ENCODE measurements around the gene PPP1R3E.

DNA sequence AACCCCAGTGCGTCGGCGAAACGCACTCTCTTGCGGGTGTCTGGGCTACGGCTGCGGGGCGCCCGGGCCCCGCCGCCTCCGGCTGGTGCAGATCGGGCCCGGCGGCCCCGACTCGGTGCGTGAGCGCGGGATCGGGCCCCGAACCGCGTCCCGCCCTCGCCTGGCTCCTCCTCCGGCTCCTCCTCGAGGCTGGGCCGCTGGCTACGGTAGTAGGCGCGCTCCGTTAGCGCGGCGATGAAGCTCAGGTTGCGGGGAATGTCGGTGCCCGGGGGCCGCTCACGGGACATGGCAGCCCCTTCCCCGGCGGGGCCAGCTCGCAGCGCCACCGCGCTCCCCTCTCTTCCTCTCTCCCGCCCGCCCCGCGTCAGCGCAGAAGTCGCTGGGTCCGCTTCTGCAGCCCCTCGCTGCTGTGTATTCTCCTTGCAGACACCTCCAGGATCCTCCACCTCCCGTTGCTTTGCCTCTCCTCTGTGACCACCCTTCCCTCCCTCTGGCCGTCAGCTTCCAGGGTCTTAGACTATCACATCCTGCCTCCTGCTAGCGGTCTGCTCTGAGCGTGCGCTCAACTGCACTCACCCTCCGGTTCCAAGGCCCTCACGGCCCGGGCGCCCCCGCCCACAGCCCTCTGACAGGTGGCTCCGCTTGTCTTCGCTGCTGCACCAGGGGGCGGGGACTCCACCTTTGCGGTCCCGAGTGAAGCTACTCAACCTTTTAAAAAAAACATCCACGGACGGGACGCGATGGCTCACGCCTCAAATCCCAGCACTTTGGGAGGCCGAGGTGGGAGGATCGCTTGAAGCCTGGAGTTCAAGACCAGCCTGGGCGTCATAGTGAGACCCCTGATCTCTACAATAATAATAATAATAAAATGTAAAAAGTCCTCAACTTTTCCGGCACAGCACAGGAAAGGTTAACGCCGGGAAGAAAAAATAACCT is at the start of gene PPP1R3E:
- TF ChIP-seq POLR2A (IDR thresholded peaks at IDR 0.05) (no peak), CTCF (IDR thresholded peaks at IDR 0.05) (no peak)

All from right lobe of liver (tissue), 4 donors.